T-helper 2 cell treated with Interferon-gamma antibody and Interleukin-4, amounts not matched to agents 5 μg/mL and 100 μg/mL, for 36 hours (primary cell): ENCODE measurements around the gene CYB5R2.

Source experiments
- DNase-seq: peaks from one replicate; pipeline ENCODE4 v3.0.0; 2021; ENCODE audit warnings: low spot score
- H3K27ac Mint-ChIP-seq: one replicate; pipeline ENCODE4 v1.8.0; 2021; ENCODE audit warnings: mild to moderate bottlenecking, mixed read lengths
- H3K27me3 Mint-ChIP-seq: one replicate; pipeline ENCODE4 v1.8.0; 2021; ENCODE audit warnings: low read depth, mixed read lengths
- H3K36me3 Mint-ChIP-seq: one replicate; pipeline ENCODE4 v1.8.0; 2021; ENCODE audit warnings: low read depth, mixed read lengths
- H3K4me1 Mint-ChIP-seq: one replicate; pipeline ENCODE4 v1.8.0; 2021; ENCODE audit warnings: low read depth, mixed read lengths
- H3K4me3 Mint-ChIP-seq: one replicate; pipeline ENCODE4 v1.8.0; 2022; ENCODE audit warnings: mild to moderate bottlenecking, moderate library complexity, mixed read lengths
- H3K9me3 Mint-ChIP-seq: one replicate; pipeline ENCODE4 v1.8.0; 2021; ENCODE audit warnings: mixed read lengths

The CYB5R2 gene

DNA sequence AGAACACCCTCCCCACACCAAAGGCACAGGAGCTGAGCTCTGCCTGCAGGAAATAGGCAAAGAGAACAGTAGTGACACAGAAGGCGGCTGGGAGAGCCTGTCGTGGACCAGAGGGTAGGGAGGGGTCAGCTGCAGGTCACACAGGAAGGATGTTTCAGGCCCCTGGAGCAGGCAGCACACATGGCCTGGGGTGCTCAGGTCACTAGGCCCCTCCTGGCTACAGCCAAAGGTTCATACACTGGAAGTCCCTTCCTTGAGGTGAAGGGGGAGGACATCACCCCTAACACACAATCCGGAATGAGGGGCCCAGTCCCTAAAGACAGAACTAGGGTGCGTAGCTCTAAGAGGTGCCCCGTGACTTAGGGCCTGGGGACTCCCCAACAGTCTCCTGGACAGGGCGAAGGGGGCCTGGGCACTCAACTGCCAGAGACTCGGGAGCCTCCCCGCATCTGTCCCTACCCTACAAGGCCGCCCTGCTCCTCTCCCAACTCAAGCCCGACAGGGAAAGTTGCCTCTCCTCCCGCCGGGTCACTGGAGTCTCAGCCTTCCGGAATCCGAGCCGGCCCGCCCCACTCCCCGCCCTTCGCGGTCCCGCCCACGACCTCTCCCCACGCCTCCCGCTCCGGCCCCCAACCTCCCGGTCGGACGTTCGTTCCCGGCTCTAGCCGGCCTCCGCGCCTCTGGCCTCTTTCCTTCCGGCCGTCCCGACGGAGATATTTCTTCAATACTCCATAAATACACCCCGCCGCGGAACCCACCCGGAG lies at the start of gene CYB5R2:
CYB5R2 (minus strand) TSS at position 541 of the 764 bp plus-strand sequence. CDS start 675 bp downstream, outside the sequence.
- Mint-ChIP-seq H3K27me3 (peaks cover 46% of the 10 kb centered on the region), H3K9me3 (no peaks in the 10 kb centered on the region), H3K36me3 (no peaks in the 10 kb centered on the region), H3K4me1 (peaks cover 2% of the 10 kb centered on the region), H3K4me3 (peak within 1 kb of the TSS; percentile 73), H3K27ac (no peak within 1 kb of the TSS)
- no peak for DNase-seq

DNA sequence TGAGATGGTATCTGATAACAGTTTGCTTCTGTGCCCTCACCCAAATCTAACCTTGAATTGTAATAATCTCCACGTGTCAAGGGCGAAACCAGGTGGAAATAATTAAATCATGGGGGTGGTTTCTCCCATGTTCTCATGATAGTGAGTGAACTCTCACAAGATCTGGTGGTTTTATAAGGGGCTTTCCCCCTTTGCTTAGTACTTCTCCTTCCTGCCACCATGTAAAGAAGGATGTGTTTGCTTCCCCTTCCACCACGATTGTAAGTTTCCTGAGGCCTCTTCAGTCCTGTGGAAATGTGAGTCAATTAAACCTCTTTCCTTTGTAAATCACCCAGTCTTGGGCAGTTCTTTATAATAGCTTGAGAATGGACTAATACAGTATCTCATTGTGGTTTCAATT lies 41.5 kb upstream of the CYB5R2 start:
- Mint-ChIP-seq H3K4me1 (no peaks in the 10 kb centered on the region), H3K27me3 (no peaks in the 10 kb centered on the region), H3K9me3 (no peaks in the 10 kb centered on the region), H3K4me3 (no peak overlapping the region), H3K27ac (no peak overlapping the region), H3K36me3 (no peaks in the 10 kb centered on the region)
- DNase-seq, result no peak

GRCh38 chr11:7706377-7706776 lies 33.1 kb upstream of the CYB5R2 start, which contains the start of gene OVCH2:
TSS of gene OVCH2 (minus strand) at chr11:7706477. CDS start at chr11:7706394, 83 bp downstream.
- Mint-ChIP-seq H3K27ac (no peak within 1 kb of the TSS), H3K36me3 (no peaks in the 10 kb centered on the region), H3K9me3 (no peaks in the 10 kb centered on the region), H3K27me3 (no peaks in the 10 kb centered on the region), H3K4me3 (no peak within 1 kb of the TSS), H3K4me1 (no peaks in the 10 kb centered on the region)
- no peak for DNase-seq

DNA sequence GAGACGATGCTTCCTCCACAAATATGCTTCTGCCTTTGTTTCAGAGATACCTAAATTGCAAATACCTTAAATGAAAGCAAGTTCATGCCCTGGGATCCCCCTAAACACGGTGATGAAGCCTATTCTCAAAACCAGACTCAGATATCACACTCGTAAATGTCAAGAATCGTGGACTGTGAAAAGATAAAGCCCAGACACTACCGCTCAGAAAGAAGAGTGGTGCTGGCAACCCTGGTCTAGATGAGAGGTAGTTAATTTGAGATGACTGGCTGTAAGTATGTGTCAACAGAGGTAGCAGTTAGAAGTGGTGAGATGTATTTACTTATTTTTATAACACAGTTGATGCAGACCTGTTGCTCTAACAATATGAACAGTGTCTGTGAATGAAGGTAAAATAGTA lies 30.4 kb upstream of the CYB5R2 start:
- no peaks in the 10 kb centered on the region for H3K27me3 Mint-ChIP-seq
- H3K9me3 Mint-ChIP-seq, result no peaks in the 10 kb centered on the region
- H3K36me3 Mint-ChIP-seq, result no peaks in the 10 kb centered on the region
- H3K4me1 Mint-ChIP-seq, result no peaks in the 10 kb centered on the region
- no peak overlapping the region for H3K27ac Mint-ChIP-seq
- no peak overlapping the region for H3K4me3 Mint-ChIP-seq
- DNase-seq, result no peak

DNA sequence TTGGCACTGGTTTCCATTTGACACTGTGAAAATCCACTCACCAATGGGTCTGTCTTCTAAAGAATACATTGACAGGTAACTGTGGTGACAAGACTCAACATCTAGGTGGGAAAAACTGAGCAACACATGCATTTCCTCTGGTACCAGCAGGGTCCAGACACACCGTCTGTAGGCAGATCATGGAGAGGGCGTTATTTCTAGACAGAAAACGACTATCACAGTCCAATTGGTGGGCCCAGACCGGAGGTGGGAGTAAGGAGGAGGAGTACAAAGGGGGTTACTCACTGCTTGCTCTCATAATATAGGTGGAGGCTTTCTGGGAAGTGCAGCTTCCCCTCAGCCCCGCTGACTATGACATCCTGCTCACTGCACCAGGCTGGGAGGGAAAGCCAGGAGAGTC lies 23.1 kb upstream of the CYB5R2 start:
- H3K4me1 Mint-ChIP-seq, result no peaks in the 10 kb centered on the region
- DNase-seq, result no peak
- no peak overlapping the region for H3K4me3 Mint-ChIP-seq
- no peaks in the 10 kb centered on the region for H3K36me3 Mint-ChIP-seq
- H3K27me3 Mint-ChIP-seq, result peaks cover 25% of the 10 kb centered on the region
- no peaks in the 10 kb centered on the region for H3K9me3 Mint-ChIP-seq
- no peak overlapping the region for H3K27ac Mint-ChIP-seq

- Mint-ChIP-seq H3K4me3 (no peak overlapping the region), H3K4me1 (no peaks in the 10 kb centered on the region), H3K9me3 (no peaks in the 10 kb centered on the region), H3K27me3 (peaks cover 38% of the 10 kb centered on the region), H3K36me3 (no peaks in the 10 kb centered on the region), H3K27ac (no peak overlapping the region)
- no peak for DNase-seq
These were observed 20.9 kb upstream of the CYB5R2 start for GRCh38 chr11:7694235-7694634.

DNA sequence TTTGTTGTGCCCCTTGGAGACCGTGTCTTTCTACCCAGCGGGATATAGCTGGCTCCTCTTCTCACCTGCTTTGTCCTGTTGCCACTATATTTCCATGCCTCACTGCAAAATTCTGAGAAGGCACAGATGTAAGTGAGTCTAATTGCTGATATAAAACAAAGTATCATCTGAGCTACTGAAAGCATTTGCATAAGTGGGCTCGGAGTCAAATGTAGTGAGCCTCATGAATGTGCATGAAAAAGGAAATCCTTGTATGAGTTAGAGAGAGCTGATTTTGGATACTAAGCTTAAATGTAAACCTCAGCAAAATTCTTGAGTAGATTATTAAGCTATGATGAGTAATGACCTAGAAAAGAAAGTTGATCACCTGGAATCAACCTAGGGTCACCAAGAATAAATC lies 19.1 kb upstream of the CYB5R2 start:
- Mint-ChIP-seq H3K27me3 (peaks cover 41% of the 10 kb centered on the region), H3K36me3 (no peaks in the 10 kb centered on the region), H3K4me1 (no peaks in the 10 kb centered on the region), H3K27ac (no peak overlapping the region), H3K4me3 (no peak overlapping the region), H3K9me3 (no peaks in the 10 kb centered on the region)
- no peak for DNase-seq

DNA sequence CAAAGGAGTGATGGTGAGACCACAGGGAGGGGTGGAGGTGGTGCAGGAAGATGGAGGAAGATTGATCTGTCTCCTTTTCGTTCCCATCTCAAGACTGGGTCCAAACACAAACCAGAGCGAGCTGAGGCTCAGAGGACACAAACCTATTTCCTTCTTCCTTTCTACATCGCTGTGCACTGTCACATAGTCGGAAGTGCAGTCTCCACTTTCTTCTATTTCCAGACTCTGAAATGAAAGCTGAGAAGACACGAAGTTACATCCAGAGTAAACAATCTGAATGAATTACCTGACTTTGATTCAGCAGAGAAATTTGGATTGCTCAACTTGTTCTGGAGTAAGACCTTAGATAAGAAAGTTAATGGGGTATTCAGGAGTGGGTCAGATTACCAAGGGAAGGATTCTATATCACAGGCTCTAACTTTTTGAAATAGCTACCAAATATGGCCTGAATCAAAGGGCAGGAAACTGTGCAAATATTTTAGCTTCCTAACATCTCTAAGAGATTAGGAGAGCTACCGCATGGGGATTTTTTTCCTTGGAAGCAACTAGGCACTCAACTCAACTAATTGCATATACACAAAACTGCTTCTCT lies 18.6 kb upstream of the CYB5R2 start:
- DNase-seq, result no peak
- Mint-ChIP-seq H3K9me3 (no peaks in the 10 kb centered on the region), H3K36me3 (no peaks in the 10 kb centered on the region), H3K27me3 (peaks cover 39% of the 10 kb centered on the region), H3K4me3 (no peak overlapping the region), H3K27ac (no peak overlapping the region), H3K4me1 (no peaks in the 10 kb centered on the region)

- no peak overlapping the region for H3K4me3 Mint-ChIP-seq
- no peak overlapping the region for H3K27ac Mint-ChIP-seq
- no peaks in the 10 kb centered on the region for H3K4me1 Mint-ChIP-seq
- no peak for DNase-seq
- no peaks in the 10 kb centered on the region for H3K9me3 Mint-ChIP-seq
- peaks cover 40% of the 10 kb centered on the region for H3K27me3 Mint-ChIP-seq
- H3K36me3 Mint-ChIP-seq, result no peaks in the 10 kb centered on the region
These were observed 17.3 kb upstream of the CYB5R2 start for GRCh38 chr11:7690648-7691047.

GRCh38 chr11:7689239-7689638 lies 15.9 kb upstream of the CYB5R2 start:
- no peak overlapping the region for H3K4me3 Mint-ChIP-seq
- no peak for DNase-seq
- peaks cover 42% of the 10 kb centered on the region for H3K27me3 Mint-ChIP-seq
- no peaks in the 10 kb centered on the region for H3K4me1 Mint-ChIP-seq
- no peaks in the 10 kb centered on the region for H3K36me3 Mint-ChIP-seq
- no peak overlapping the region for H3K27ac Mint-ChIP-seq
- no peaks in the 10 kb centered on the region for H3K9me3 Mint-ChIP-seq

DNA sequence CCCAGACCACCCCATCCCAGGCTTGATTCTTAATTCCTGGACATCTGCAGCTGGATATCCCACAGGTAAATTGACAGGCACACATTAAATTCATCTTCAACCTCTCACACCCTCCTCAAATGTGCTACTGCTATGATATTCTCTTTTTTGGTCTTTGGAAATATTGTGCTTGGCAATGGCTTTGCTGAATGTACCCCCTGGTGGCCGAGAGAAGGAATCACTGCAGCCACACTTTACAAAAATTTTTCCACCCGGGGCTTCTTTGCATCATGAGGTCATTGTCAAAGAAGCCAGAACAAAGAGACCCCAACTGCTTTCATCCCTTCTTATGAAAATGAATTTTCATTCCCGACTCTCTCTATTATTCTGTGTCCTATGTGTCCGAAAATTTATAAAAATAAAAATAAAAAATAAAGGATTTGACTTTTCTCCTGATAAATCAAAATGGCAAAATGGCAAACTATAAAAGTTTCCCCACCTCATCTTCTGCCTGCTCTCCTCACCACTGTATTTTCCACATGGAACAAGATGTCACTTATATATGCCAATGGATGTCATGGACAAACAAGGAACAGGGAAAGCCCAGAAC lies 15.0 kb upstream of the CYB5R2 start:
- no peak for DNase-seq
- Mint-ChIP-seq H3K9me3 (no peaks in the 10 kb centered on the region), H3K27ac (no peak overlapping the region), H3K4me1 (no peaks in the 10 kb centered on the region), H3K4me3 (no peak overlapping the region), H3K36me3 (no peaks in the 10 kb centered on the region), H3K27me3 (peaks cover 33% of the 10 kb centered on the region)

DNA sequence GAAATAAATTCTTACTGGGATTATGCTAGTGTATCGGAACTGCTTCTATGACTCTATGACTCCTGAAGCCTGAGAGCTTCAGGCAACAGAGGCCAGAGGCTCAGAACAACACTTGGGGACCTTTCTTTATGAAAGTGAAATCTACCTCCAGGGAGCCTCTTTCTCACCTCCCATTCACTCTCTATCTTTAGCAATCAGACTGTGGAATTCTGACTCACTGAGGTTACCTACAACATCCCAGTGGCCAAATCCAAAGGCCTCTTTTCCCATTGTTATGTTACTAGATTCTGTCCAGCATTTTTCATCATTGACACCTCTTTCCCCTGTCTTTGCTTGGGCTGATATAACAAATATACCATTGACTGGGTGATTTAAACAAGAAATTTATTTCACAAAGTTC lies 14.1 kb upstream of the CYB5R2 start:
- Mint-ChIP-seq H3K36me3 (no peaks in the 10 kb centered on the region), H3K4me3 (no peak overlapping the region), H3K27ac (no peak overlapping the region), H3K9me3 (no peaks in the 10 kb centered on the region), H3K4me1 (no peaks in the 10 kb centered on the region), H3K27me3 (peaks cover 27% of the 10 kb centered on the region)
- DNase-seq, result no peak

- DNase-seq, result no peak
- Mint-ChIP-seq H3K9me3 (no peaks in the 10 kb centered on the region), H3K27ac (no peak overlapping the region), H3K4me3 (no peak overlapping the region), H3K4me1 (no peaks in the 10 kb centered on the region), H3K27me3 (peaks cover 23% of the 10 kb centered on the region), H3K36me3 (no peaks in the 10 kb centered on the region)
These were observed 13.5 kb upstream of the CYB5R2 start for GRCh38 chr11:7686761-7687160.

- peaks cover 20% of the 10 kb centered on the region for H3K27me3 Mint-ChIP-seq
- H3K36me3 Mint-ChIP-seq, result no peaks in the 10 kb centered on the region
- DNase-seq, result no peak
- no peaks in the 10 kb centered on the region for H3K4me1 Mint-ChIP-seq
- H3K27ac Mint-ChIP-seq, result no peak overlapping the region
- no peaks in the 10 kb centered on the region for H3K9me3 Mint-ChIP-seq
- no peak overlapping the region for H3K4me3 Mint-ChIP-seq
These were observed 10.3 kb upstream of the CYB5R2 start for GRCh38 chr11:7683571-7683970.
